ENCODE results near the gene MRFAP1. TPM values are rescaled to one million over a fixed set of nuclear protein-coding genes. Genes with fewer than 3 reads are reported as not detected.

The MRFAP1 gene
- total RNA-seq, 4 donors from 2014 or later = 155 to 331 (median 234) TPM

GRCh38 chr4:6673660-6674499 is 33.4 kb downstream of the MRFAP1 start:
- Histone ChIP-seq H3K4me1 (peaks cover 27 to 48% (median 46%) of the 10 kb centered on the region in 4 donors), H3K9me3 (no peaks in the 10 kb centered on the region), H3K36me3 (peaks cover 0 to 27% (median 2%) of the 10 kb centered on the region in 4 donors), H3K27ac (replicated peaks in 1 of 4) (peak overlapping the region; percentile 85 to 93 (median 88)), H3K4me3 (peak overlapping the region; percentile 81 to 96 (median 82)), H3K27me3 (no peaks in the 10 kb centered on the region)
- intact Hi-C loops (cut with DNase I) = loop anchor here (1.0 kb wide), 1 partner anchor 35 kb away; the partner anchor contains the start of gene MRFAP1L1
- peak; percentile 96 for DNase-seq (ENCODE audit: extremely low spot score)
- no peak for TF ChIP-seq EP300 (IDR thresholded peaks at IDR 0.05)
- TF ChIP-seq POLR2AphosphoS5 (IDR thresholded peaks at IDR 0.05) = peak; percentile 82 to 94
- peak in 1 of 3 experiments; percentile 6 for TF ChIP-seq CTCF (IDR thresholded peaks at IDR 0.05)
- 4% methylated on average over 20 of the region's 89 CpGs for WGBS

GRCh38 chr4:6674500-6675149 is 34.1 kb downstream of the MRFAP1 start:
- Histone ChIP-seq H3K9me3 (no peaks in the 10 kb centered on the region), H3K27me3 (no peaks in the 10 kb centered on the region), H3K36me3 (peaks cover 0 to 20% (median 1%) of the 10 kb centered on the region in 4 donors), H3K4me1 (peaks cover 27 to 48% (median 46%) of the 10 kb centered on the region in 4 donors), H3K4me3 (peak overlapping the region; percentile 81 to 96 (median 82)), H3K27ac (replicated peaks in 1 of 4) (peak overlapping the region; percentile 85 to 93 (median 88))
- peak in 2 of 3 experiments; percentile 22 to 35 for TF ChIP-seq CTCF (IDR thresholded peaks at IDR 0.05)
- TF ChIP-seq EP300 (IDR thresholded peaks at IDR 0.05) = no peak
- TF ChIP-seq POLR2A (IDR thresholded peaks at IDR 0.05; ENCODE audit: low read depth) = no peak
- no peak for DNase-seq (ENCODE audit: extremely low spot score)
- WGBS = 9% methylated on average over 30 of the region's 40 CpGs
- intact Hi-C loops (cut with DNase I) = loop anchor here (1.0 to 5.0 kb wide), 2 partner anchors 32 to 35 kb away; partner anchors contain the start of genes MRFAP1 and MRFAP1L1

GRCh38 chr4:6676722-6677558 is 36.5 kb downstream of the MRFAP1 start:
- no peaks in the 10 kb centered on the region for H3K9me3 ChIP-seq
- H3K4me3 ChIP-seq = no peak overlapping the region
- WGBS = 76% methylated on average over 20 of the region's 21 CpGs
- no peak for DNase-seq (ENCODE audit: extremely low spot score)
- intact Hi-C loops (cut with DNase I) = loop anchor here (5.0 kb wide), 1 partner anchor 35 kb away; the partner anchor contains the start of gene MRFAP1
- peak overlapping the region in 2 of 4 donors; percentile 22 to 65 for H3K27ac ChIP-seq (replicated peaks in 1 of 4)
- TF ChIP-seq POLR2AphosphoS5 (IDR thresholded peaks at IDR 0.05) (no peak), CTCF (IDR thresholded peaks at IDR 0.05) (no peak), EP300 (IDR thresholded peaks at IDR 0.05) (no peak), POLR2A (IDR thresholded peaks at IDR 0.05; ENCODE audit: low read depth) (no peak)
- H3K4me1 ChIP-seq = peaks cover 27 to 48% (median 46%) of the 10 kb centered on the region in 4 donors
- no peaks in the 10 kb centered on the region for H3K27me3 ChIP-seq
- H3K36me3 ChIP-seq = peaks cover 0 to 9% (median 1%) of the 10 kb centered on the region in 4 donors

GRCh38 chr4:6680372-6681034 is 40.0 kb downstream of the MRFAP1 start:
- no peaks in the 10 kb centered on the region for H3K9me3 ChIP-seq
- WGBS = 81% methylated on average over 10 of the region's 10 CpGs
- TF ChIP-seq POLR2A (IDR thresholded peaks at IDR 0.05; ENCODE audit: low read depth) = no peak
- no peak for TF ChIP-seq CTCF (IDR thresholded peaks at IDR 0.05)
- TF ChIP-seq EP300 (IDR thresholded peaks at IDR 0.05) = no peak
- TF ChIP-seq POLR2AphosphoS5 (IDR thresholded peaks at IDR 0.05) = no peak
- intact Hi-C loops (cut with DNase I) = no loop called here
- H3K36me3 ChIP-seq = peaks cover 0 to 9% (median 1%) of the 10 kb centered on the region in 4 donors
- no peaks in the 10 kb centered on the region for H3K27me3 ChIP-seq
- no peak overlapping the region for H3K27ac ChIP-seq (replicated peaks in 1 of 4)
- DNase-seq (ENCODE audit: extremely low spot score) = no peak
- H3K4me3 ChIP-seq = no peak overlapping the region
- peaks cover 20 to 24% (median 22%) of the 10 kb centered on the region in 4 donors for H3K4me1 ChIP-seq
